Mesenteric fat pad (tissue), 1 donor: Measurements from ENCODE around the gene LRRC47. TPM values are rescaled to one million over a fixed set of nuclear protein-coding genes. Genes with fewer than 3 reads are reported as not detected.

Experiments
- DNase-seq: peaks from one replicate; pipeline ENCODE4 v3.0.0-alpha.2; 2020; ENCODE audit warnings: low spot score
- total RNA-seq: library from RNA; stranded (reverse); fragmentation: NEBNext Ultra II Directional; extraction: Animal tissue kit (Norgen Biotek cat#: 25700); gene quantifications from one replicate; pipeline ENCODE4 v1.2.1, GENCODE V29; 2021
- donor health status: DM: yes; HTN: yes; CAD: no.

LRRC47 gene
- total RNA-seq, 1 donor from 2014 or later, result 38.7 TPM

DNA sequence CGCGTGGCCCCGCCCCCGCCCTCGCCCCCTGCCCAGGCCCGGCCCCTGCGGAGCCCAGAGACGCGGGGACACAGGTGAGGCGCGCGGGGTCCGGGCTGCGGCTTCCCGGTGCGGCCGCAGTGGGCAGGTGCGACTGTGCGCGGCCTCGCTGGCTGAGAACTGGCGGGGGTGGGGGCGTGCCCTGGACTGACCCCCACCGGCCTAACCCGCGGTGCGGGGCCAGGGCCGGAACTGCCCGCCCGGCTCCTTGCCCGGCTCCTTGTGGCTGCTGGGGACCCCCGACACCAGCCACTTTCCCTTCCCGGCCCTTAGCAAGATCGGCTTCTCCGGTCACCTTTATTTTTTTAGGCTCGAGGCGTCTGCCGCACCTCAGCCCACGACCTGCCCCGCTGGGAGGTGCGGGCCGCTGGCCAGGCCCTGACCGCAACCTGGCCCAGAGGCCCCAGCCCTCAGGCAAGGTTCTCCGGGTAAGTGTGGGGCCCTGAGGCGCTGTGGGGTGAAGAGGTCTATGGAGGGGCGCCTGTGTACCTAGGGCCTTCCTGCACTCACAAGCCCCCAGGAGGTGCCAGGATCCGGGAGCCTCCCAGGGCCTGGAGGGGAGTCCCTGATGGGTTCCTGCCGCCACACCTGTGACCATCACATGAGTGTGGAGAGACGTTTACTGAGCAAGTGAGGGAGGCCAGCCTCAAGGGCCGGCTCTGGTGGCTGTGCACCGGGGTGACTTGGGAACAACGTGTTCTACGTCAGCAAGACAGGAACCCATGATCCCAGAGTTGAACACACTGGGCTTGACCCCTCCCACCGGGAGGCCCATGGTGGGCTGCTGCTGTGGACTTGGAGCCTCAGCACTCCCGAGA is 23.4 kb downstream of the LRRC47 start, which contains the start of gene SMIM1:
Gene SMIM1 (plus strand): TSS at position 35 of the 857 bp plus-strand sequence. CDS start 2,625 bp downstream, outside the sequence.
- no peak for DNase-seq

DNA sequence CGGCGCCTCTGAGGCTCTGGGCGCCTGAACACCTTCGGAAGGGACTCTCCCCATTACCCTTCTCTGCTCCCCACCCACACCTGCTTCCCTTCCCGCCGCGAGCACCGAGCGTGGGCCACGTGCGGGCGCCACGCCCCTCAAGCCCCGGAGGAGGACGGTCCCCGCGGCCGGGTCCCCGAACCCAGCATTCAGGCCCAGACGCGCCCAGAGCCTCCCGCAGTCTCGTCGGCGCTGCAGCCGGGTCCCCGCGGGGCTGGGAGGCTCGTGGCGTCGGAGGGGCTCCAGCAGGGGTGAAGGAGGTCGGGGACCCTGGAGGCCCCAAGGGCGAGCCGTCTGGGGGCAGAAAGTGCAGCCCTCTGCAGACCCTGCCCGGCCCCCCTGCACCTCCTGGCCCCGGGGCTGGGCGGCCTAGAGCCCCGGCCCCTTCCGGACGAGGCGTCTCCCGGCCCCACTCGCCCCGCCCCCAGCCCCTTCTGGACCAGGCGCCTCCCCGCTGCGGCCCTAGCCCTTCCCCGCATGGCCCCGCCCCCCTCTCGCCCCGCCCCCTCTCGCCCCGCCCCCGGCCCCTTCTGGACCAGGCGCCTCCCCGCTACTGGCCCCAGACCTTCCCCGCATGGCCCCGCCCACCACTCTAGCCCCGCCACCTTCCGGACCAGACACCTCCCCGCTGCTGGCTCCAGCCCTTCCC is 24.1 kb downstream of the LRRC47 start:
- no peak for DNase-seq

DNA sequence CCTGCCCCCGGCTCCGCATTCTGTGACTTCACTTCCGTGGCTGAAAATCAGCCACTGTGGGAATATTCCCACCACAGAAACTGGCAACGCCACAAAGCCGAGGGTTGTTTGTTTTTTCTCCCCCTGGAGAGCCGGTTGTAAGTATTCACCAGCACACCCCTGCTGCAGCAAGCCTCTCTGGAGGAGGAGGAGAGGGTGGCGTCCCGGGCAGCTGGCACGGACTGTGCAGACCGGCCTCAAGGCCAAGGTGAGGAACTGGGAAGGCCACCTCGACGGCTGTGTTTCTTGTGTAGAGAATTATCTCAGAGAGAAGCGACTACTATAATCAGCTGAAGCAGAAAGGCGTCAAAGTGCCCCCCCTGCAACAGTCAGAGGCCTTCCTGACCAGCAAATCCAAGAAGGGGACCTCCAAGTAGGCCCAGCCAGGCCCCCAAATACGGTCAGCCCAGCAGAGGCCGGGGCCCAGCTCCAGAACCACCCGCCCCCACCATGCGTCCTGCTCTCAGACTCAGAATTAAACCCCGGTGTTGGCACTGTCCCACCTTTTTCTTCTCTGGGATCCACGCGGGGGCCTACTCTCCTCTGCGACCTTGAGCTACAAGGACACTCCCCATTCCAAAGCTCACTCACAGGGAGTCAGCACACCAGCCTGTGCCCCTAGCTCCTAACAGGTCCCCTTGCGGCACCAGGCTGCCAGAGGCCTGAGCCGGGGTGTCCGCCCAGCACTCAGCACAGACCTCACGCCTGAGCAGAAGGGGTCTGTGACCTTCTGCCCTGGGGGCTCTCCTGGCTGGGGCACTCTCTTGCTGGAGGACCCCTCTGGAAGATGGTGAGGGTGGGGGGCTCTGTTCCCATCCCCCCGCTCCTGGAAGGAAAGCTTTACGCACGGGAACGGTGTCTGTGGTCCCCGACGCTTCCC is 24.9 kb downstream of the LRRC47 start:
- DNase-seq, result no peak

DNA sequence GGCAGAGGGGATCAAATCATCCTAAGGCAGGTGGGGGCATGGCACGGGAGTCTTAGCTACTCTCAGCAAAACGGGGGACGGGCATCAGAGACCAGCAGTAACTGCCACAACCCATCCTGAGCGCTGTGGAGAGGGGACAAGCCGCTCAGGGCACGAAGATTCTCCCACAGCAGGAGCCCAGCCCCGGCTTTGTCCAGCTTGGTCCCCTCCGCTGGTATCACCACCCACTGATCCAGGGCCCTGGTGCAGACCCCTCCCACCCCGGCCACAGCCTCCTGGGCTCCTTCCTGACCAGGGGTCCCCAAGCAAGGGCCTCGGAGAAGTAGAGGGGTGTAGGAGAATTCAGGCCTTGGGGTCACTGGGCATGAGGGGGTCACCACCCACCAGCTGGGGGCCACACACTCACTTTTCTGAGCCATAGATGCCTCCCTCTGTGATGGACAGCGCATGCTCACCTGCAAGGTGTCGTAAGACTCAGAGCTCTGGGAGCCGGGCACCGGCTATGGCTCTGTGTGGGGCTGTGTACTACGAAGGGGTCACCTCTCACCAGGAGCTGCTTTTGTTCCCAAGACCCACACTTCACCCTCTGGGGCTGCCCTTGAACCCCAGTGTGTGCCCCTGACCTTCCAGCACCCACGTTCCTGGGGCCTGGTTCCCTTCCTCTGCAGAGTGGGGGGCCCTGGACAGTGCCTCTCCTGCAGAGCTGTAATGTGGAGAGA is 26.1 kb downstream of the LRRC47 start:
- DNase-seq, result no peak

- DNase-seq, result no peak
These were observed 27.4 kb downstream of the LRRC47 start for GRCh38 chr1:3768811-3769390.

DNA sequence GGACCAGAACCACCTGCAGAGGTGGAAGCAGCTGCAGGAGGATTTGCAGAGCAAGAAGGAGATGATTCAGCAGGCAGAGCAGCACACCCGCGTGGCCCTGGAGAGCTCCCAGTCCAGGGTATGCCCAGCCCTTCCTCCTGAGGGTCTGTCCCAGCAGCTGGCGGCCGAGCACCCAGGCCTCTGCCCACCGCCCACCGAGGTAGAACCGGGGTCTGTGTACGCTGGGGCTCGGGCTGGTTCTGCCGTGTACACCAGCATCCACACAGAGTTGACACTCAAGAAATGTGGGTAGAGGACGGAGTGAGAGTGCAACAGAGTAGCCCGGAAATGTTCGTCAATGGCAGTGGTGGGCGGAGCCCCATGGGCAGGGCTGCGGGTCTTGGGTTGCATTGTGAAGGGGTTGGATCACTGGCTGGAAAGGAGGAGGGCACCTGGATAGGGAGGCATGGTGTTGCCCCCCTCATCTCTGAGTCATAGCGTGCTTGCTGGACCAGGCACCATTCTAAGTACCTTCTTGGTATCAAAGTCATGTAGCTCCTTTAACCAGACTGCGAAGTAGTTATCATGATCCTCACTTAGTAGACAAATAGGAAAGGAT is 28.9 kb downstream of the LRRC47 start:
- no peak for DNase-seq

DNA sequence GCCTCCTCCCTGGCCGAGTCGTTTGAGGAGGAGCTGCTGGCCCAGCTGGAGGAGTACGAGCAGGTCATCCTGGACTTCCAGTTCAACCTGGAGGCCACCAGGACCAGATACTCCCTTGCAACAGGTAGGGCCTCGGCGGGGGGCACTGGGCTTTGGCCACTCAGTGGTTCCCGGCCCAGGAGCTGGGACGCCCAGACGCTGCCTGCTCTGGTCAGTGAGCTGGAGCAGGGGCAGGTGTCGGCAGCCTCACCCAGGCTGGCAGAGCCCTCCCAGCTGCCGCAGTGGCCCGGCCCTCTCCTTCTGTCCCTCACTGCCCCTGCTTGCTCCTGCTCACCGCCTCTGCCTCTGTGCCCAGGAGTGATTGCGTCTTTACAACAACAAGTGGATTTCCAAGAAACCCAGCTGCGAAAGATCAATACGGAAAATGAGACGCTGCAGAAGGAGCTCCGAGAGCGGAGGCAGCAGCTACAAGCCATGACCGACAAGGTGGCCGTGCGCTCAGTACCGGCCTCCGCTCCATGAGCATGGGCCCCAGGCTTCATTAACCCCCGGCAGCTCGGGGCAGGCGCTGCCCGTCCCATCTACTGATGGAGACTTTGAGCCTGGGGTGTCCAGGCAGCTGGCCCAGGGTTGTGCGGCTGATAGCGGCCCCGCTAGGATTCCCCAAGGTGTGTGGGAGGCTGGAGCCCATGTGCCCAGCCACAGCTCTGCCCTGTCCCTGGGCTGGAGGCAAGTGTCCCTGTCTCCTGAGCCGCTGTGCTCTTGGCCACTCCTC is 32.8 kb downstream of the LRRC47 start:
- no peak for DNase-seq

DNA sequence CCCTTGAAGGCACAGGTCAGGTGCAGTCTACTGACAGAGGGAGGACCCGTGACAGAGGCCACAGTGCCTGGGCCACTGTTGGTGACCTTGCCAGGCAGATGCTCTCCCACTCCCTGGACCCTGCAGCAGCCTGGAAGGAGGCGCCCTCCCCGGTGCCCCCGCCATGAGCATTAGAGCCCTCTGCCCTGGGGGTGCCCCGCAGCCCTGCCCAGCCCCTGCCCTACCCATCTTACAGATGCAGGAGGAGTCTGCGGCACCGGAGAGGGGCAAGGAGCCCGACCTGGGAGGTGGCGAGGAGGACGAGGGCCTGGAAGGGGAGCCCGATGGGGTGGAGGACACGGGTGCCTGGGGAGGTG is 33.4 kb downstream of the LRRC47 start:
- no peak for DNase-seq

- DNase-seq, result no peak
These were observed 34.0 kb downstream of the LRRC47 start for GRCh38 chr1:3762151-3762872.

DNA sequence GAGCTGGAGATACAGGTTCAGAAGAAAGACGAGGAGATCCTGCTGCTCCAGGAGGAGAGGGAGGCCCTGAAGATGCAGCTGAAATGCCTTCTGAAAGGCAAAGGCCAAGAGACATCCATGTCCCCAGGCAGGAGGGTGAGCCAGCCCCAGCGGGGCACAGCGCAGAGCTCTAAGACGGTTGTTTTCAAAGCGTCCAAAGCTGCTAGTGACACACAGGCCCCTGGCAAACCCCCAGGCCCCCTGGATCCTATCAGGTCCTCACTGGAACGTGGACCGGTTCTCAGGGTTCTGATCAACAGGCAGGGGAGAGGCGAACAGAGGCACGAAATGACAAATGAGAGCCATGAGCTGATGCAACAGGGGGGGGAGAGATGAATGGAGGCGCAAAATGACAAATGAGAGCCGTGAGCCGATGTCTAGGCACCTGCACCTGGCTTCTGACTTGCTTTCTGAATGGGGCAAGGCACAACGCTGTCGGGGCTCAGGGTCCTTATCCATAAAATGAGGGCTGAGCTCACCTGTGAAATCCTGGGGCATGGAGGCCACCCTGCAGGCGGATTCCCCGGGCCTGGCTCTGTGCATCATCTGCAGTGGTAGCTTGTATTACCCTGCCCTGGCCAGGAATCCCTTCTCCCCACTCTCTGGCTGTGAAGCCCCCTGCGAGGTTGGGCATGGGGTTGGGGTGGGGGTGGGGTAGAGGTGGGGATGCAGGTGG is 34.8 kb downstream of the LRRC47 start:
- no peak for DNase-seq

- no peak for DNase-seq
These were observed 36.5 kb downstream of the LRRC47 start for GRCh38 chr1:3759796-3760195.

- no peak for DNase-seq
These were observed 37.1 kb downstream of the LRRC47 start for GRCh38 chr1:3759164-3759563.

- DNase-seq, result no peak
These were observed 39.9 kb downstream of the LRRC47 start for GRCh38 chr1:3756394-3756793.

DNA sequence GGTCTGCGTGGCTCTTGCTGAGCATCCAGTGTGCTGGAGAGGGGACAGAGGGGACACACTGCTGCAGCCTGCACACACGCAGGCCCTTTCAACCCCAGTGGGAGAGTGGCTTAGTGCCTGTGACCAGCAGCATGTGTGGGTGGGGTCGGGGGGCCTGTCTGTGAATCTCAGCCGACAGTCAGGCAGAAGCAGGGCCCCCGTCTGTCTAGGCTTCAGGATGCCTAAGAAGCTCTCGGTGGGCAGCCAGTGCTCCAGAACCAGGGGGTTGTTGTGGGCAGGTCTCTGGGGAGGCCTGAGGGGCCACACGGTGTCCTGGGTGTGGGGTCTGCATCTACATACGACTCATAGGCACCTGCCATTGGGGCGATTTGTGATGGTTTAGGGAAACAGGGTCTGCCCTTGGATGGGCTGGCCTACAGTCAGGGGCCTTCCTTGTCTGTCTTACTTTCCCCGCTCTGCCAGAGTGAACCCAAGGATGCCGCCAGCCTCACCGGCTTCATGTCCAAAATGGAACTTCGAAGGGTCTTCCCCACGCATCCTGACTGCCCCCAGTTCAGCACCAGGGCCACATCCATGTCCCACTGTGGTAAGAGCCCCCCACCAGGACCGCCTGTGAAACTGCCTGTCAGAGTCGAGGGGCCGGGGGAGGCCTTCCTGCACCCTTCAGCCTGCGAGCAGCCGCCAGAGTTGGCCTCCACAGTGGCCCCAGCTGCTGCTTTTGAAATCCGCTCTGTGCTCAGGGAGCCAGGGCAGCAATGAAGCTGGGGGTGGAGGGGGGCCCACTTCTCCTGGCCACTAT is 42.4 kb downstream of the LRRC47 start:
- no peak for DNase-seq

GRCh38 chr1:3752400-3752945 is 43.8 kb downstream of the LRRC47 start, which contains the start of gene CCDC27:
Gene CCDC27, plus strand, starts transcription at chr1:3752450. Its CDS starts 32 bp downstream, at chr1:3752482.
- no peak for DNase-seq

DNA sequence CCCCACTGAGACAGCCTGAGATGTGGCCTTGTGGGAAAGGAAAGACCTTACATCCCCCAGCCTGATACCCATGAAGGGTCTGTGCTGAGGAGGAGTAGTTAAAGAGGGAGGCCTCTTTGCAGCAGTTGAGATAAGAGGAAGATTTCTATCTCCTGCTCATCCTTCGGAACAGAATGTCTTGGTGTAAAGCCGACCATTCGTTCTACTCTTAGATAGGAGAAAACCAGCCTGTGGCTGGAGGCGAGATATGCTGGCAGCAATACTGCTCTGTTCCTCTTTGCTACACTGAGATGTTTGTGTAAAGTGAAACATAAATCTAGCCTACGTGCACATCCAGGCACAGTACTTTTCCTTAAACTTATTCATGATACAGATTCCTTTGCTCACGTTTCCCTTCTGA is 45.6 kb downstream of the LRRC47 start:
- DNase-seq, result no peak

- no peak for DNase-seq
These were observed 46.8 kb downstream of the LRRC47 start for GRCh38 chr1:3749512-3749911.
